ENCODE data around the gene POC1B. TPM values are rescaled to one million over a fixed set of nuclear protein-coding genes. Genes with fewer than 3 reads are reported as not detected.

Gene POC1B
- polyA plus RNA-seq, 1 donor (not counting 4 experiments of a cell fraction or from before 2014, with no cell fraction given), result 16.4 TPM

DNA sequence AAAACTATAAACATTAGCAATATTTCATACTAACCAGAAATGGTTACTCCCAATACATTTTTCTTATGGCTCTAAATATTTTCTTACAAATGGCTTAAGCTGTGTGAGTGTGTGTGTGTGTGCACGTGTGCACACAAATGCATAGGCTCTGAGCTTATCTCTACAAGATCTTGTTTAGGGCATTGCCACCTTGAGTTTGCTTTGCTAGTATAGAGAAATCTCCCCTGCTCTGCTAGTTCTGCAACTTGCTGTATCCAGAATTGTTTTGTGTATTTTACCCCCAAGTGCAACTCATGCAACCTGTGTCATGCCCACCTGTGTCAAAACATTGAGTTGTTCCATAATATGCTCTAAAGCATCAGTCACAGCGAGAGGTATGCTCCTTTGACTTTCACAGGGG, 101.0 kb downstream of the POC1B start:
- TF ChIP-seq, protein P1, sequence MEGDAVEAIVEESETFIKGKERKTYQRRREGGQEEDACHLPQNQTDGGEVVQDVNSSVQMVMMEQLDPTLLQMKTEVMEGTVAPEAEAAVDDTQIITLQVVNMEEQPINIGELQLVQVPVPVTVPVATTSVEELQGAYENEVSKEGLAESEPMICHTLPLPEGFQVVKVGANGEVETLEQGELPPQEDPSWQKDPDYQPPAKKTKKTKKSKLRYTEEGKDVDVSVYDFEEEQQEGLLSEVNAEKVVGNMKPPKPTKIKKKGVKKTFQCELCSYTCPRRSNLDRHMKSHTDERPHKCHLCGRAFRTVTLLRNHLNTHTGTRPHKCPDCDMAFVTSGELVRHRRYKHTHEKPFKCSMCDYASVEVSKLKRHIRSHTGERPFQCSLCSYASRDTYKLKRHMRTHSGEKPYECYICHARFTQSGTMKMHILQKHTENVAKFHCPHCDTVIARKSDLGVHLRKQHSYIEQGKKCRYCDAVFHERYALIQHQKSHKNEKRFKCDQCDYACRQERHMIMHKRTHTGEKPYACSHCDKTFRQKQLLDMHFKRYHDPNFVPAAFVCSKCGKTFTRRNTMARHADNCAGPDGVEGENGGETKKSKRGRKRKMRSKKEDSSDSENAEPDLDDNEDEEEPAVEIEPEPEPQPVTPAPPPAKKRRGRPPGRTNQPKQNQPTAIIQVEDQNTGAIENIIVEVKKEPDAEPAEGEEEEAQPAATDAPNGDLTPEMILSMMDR (optimal IDR thresholded peaks at IDR 0.05 in 1 of 3, IDR thresholded peaks at IDR 0.05 in 1 of 3, conservative IDR thresholded peaks at IDR 0.05 in 1 of 3; ENCODE audit: extremely low read depth in 1 of 3, insufficient read depth in 2 of 3, low read length in 3 of 3), result no peak
- no peak for TF ChIP-seq EZH2 (IDR thresholded peaks at IDR 0.05; ENCODE audit: low read length)
- Histone ChIP-seq H3K9ac (ENCODE audit: control insufficient read depth, extremely low read depth, insufficient read depth, low read length) (no peak overlapping the region), H3K27ac (ENCODE audit: control insufficient read depth, insufficient read depth, low read length) (no peak overlapping the region), H3K27me3 (ENCODE audit: control insufficient read depth, extremely low read depth, insufficient read depth, low read length) (no peaks in the 10 kb centered on the region), H4K20me1 (ENCODE audit: control insufficient read depth, extremely low read depth, insufficient read depth, low read length) (no peaks in the 10 kb centered on the region), H2AFZ (ENCODE audit: control insufficient read depth, low read length) (no peak overlapping the region), H3K4me3 (ENCODE audit: control insufficient read depth in 2 of 3, extremely low read depth in 1 of 3, insufficient read depth in 2 of 3, low read depth in 1 of 3, low read length in 3 of 3) (no peak overlapping the region), H3K9me3 (ENCODE audit: control insufficient read depth, low read depth, low read length) (no peaks in the 10 kb centered on the region), H3K4me2 (ENCODE audit: control insufficient read depth, extremely low read depth, insufficient read depth, low read depth, low read length) (no peak overlapping the region), H3K36me3 (ENCODE audit: control insufficient read depth in 2 of 2, extremely low read depth in 1 of 2, insufficient read depth in 2 of 2, low read length in 2 of 2) (no peaks in the 10 kb centered on the region), H3K4me1 (ENCODE audit: control insufficient read depth, extremely low read depth, insufficient read depth, low read length) (no peaks in the 10 kb centered on the region), H3K79me2 (ENCODE audit: control insufficient read depth, insufficient read depth, low read length) (no peaks in the 10 kb centered on the region), H3K9me1 (ENCODE audit: control insufficient read depth, extremely low read depth, insufficient read depth, low read length) (no peaks in the 10 kb centered on the region)
- FAIRE-seq, result no peak
- DNase-seq (ENCODE audit: low read depth, low spot score), result no peak
- dilution Hi-C loops (cut with MboI; ENCODE audit: extremely low pct_ligation_motif_present, low sequenced_read_pairs), result no loop called here

DNA sequence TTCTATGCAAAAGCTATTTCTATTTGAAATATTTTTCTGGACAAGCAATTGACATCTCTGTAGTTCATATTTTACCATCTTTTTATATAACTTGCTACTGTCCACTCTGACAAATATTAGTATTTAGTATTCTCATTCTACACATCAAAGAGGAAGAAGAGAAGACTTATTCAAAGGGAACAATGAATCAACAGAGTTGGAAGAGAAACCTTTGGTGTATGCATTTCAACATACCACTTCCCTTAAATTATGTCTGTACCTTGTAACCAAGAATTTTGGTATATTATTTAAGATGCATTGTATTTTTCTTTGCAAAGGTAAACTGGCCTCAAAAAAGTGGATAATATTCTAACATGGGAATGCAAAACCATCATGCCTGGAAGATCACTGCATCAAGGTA, 101.5 kb downstream of the POC1B start:
- Histone ChIP-seq H3K36me3 (ENCODE audit: control insufficient read depth in 2 of 2, extremely low read depth in 1 of 2, insufficient read depth in 2 of 2, low read length in 2 of 2) (no peaks in the 10 kb centered on the region), H3K27ac (ENCODE audit: control insufficient read depth, insufficient read depth, low read length) (no peak overlapping the region), H3K4me3 (ENCODE audit: control insufficient read depth in 2 of 3, extremely low read depth in 1 of 3, insufficient read depth in 2 of 3, low read depth in 1 of 3, low read length in 3 of 3) (no peak overlapping the region), H3K27me3 (ENCODE audit: control insufficient read depth, extremely low read depth, insufficient read depth, low read length) (no peaks in the 10 kb centered on the region), H3K9me3 (ENCODE audit: control insufficient read depth, low read depth, low read length) (no peaks in the 10 kb centered on the region), H3K9ac (ENCODE audit: control insufficient read depth, extremely low read depth, insufficient read depth, low read length) (no peak overlapping the region), H3K79me2 (ENCODE audit: control insufficient read depth, insufficient read depth, low read length) (no peaks in the 10 kb centered on the region), H3K4me2 (ENCODE audit: control insufficient read depth, extremely low read depth, insufficient read depth, low read depth, low read length) (no peak overlapping the region), H2AFZ (ENCODE audit: control insufficient read depth, low read length) (no peak overlapping the region), H3K9me1 (ENCODE audit: control insufficient read depth, extremely low read depth, insufficient read depth, low read length) (no peaks in the 10 kb centered on the region), H4K20me1 (ENCODE audit: control insufficient read depth, extremely low read depth, insufficient read depth, low read length) (no peaks in the 10 kb centered on the region), H3K4me1 (ENCODE audit: control insufficient read depth, extremely low read depth, insufficient read depth, low read length) (no peaks in the 10 kb centered on the region)
- dilution Hi-C loops (cut with MboI; ENCODE audit: extremely low pct_ligation_motif_present, low sequenced_read_pairs), result no loop called here
- TF ChIP-seq, protein P1 (optimal IDR thresholded peaks at IDR 0.05 in 1 of 3, IDR thresholded peaks at IDR 0.05 in 1 of 3, conservative IDR thresholded peaks at IDR 0.05 in 1 of 3; ENCODE audit: extremely low read depth in 1 of 3, insufficient read depth in 2 of 3, low read length in 3 of 3), result no peak
- TF ChIP-seq EZH2 (IDR thresholded peaks at IDR 0.05; ENCODE audit: low read length), result no peak
- FAIRE-seq, result no peak
- DNase-seq (ENCODE audit: low read depth, low spot score), result no peak

All from keratinocyte (primary cell).